HCT116 (cell line): Measurements from ENCODE around the gene ERBB4. TPM values are rescaled to one million over a fixed set of nuclear protein-coding genes. Genes with fewer than 3 reads are reported as not detected.

Source experiments
- ATAC-seq: fragments of 200-7000 bp; cut with Tn5 transposase; 2 replicates; pipeline ENCODE4 v1.9.1; 2020; ENCODE audit warnings: mild to moderate bottlenecking, moderate library complexity
- BruUV-seq: library from RNA; stranded (reverse); fragments of 400-500 nt; replicated peaks from 2 replicates; lab custom pipeline; 2021; lab: Mats Ljungman, UMichigan
- CTCF ChIA-PET: fragments of 300-600 bp; sonication (Branson Sonifier 250); formaldehyde crosslinking; loops from one replicate; lab custom pipeline; 2021; ENCODE audit warnings: antibody characterized with exemption; lab: Charles Lee
- POLR2A ChIA-PET: fragments of 300-600, 350-600 bp; sonication (Branson Sonifier 250); formaldehyde crosslinking; loops from one replicate; lab custom pipeline; 2021; ENCODE audit warnings: antibody characterized with exemption; lab: Charles Lee
- RAD21 ChIA-PET, 2 experiments: fragments of 300-600 bp; sonication (Branson Sonifier 250); formaldehyde crosslinking; loops; one replicate each; lab custom pipeline; 2023; ENCODE audit warnings: low total read pairs in 2 of 2; ENCODE audit not compliant: uncharacterized antibody in 2 of 2, unreplicated experiment in 2 of 2, low non-redundant PET in 1 of 2; lab: Charles Lee
- DNase-seq: peaks from one replicate; pipeline ENCODE4 v3.0.0-alpha.2; 2010; ENCODE audit warnings: low read depth, low spot score
- H2AFZ ChIP-seq: fragments of 200-600 bp; shearing (Covaris generic), sonication (generic); 2 replicates; pipeline ENCODE4 v1.6.1; 2017; ENCODE audit warnings: low read depth, mixed run types, mixed read lengths, antibody characterized with exemption, low read length; ENCODE audit not compliant: poor library complexity, severe bottlenecking
- H3K27ac ChIP-seq: 2 replicates; pipeline ENCODE4 v1.5.1; 2012; ENCODE audit warnings: low read depth, low read length
- H3K27me3 ChIP-seq: fragments of 200-600 bp; sonication (generic); 2 replicates; pipeline ENCODE4 v1.6.1; 2016; ENCODE audit warnings: mixed run types, low read length, mixed read lengths; ENCODE audit not compliant: insufficient read depth
- H3K36me3 ChIP-seq, 2 experiments: fragments of 200-500 bp in 1 of 2; fragments of 200-600 bp in 1 of 2; sonication (Bioruptor generic) in 1 of 2; sonication (generic) in 1 of 2; 2 replicates each; pipeline versions ENCODE4 v1.5.1 to v1.6.1; 2014 to 2016; ENCODE audit warnings: low read length in 2 of 2, inconsistent platforms in 1 of 2, mixed read lengths in 1 of 2, mixed run types in 1 of 2; ENCODE audit not compliant: insufficient read depth in 2 of 2, control insufficient read depth in 1 of 2
- H3K4me1 ChIP-seq, 2 experiments: fragments of 200-600 bp in 1 of 2; sonication (generic) in 1 of 2; 2 replicates each; pipeline versions ENCODE4 v1.5.1 to v1.6.1; 2012 to 2017; ENCODE audit warnings: low read length in 2 of 2, inconsistent platforms in 1 of 2, mild to moderate bottlenecking in 1 of 2, mixed read lengths in 1 of 2, mixed run types in 1 of 2, moderate library complexity in 1 of 2; ENCODE audit not compliant: insufficient read depth in 2 of 2, control insufficient read depth in 1 of 2
- H3K4me2 ChIP-seq: fragments of 200-600 bp; sonication (generic); 2 replicates; pipeline ENCODE4 v1.6.1; 2017; ENCODE audit warnings: mixed run types, low read length, mixed read lengths
- H3K4me3 ChIP-seq, 2 experiments: fragments of 200-600 bp in 1 of 2; sonication (generic) in 1 of 2; replicated peaks in 1 of 2; 2 replicates each; pipeline ENCODE4 v1.5.1; 2011 to 2016; ENCODE audit warnings: low read length in 2 of 2, control low read depth in 1 of 2, low read depth in 1 of 2, mild to moderate bottlenecking in 1 of 2, mixed read lengths in 1 of 2, mixed run types in 1 of 2
- H3K79me2 ChIP-seq: fragments of 200-600 bp; sonication (generic); 2 replicates; pipeline ENCODE4 v1.6.1; 2017; ENCODE audit warnings: mild to moderate bottlenecking, mixed run types, low read length, moderate library complexity, mixed read lengths; ENCODE audit not compliant: insufficient read depth
- H3K9ac ChIP-seq: fragments of 200-600 bp; sonication (generic); 2 replicates; pipeline ENCODE4 v1.6.1; 2016; ENCODE audit warnings: low read length, mixed read lengths
- H3K9me2 ChIP-seq: fragments of 200-600 bp; sonication (generic), shearing (Covaris generic); 2 replicates; pipeline ENCODE4 v1.6.1; 2017; ENCODE audit warnings: mixed run types, mild to moderate bottlenecking, moderate library complexity; ENCODE audit not compliant: insufficient read depth
- H3K9me3 ChIP-seq, 2 experiments: fragments of 200-500 bp in 1 of 2; fragments of 200-600 bp in 1 of 2; sonication (Bioruptor generic) in 1 of 2; sonication (generic) in 1 of 2; 2 replicates each; pipeline ENCODE4 v1.6.1; 2014 to 2017; ENCODE audit warnings: low read length in 2 of 2, mixed read lengths in 2 of 2, inconsistent platforms in 1 of 2, low read depth in 1 of 2, mild to moderate bottlenecking in 1 of 2, mixed run types in 1 of 2, moderate library complexity in 1 of 2; ENCODE audit not compliant: control insufficient read depth in 1 of 2, insufficient read depth in 1 of 2
- H4K20me1 ChIP-seq: fragments of 200-600 bp; sonication (generic), shearing (Covaris generic); 2 replicates; pipeline ENCODE4 v1.6.1; 2017; ENCODE audit warnings: mixed run types, mild to moderate bottlenecking, moderate library complexity; ENCODE audit not compliant: insufficient read depth
- CEBPB ChIP-seq: IDR thresholded peaks from 2 replicates; pipeline ENCODE4 v1.6.1; 2012; ENCODE audit warnings: low read depth
- JUND ChIP-seq: IDR thresholded peaks from 2 replicates; pipeline ENCODE4 v1.6.1; 2012
- MAX ChIP-seq: IDR thresholded peaks from 2 replicates; pipeline ENCODE4 v1.6.1; 2012
- POLR2A ChIP-seq: IDR thresholded peaks from 2 replicates; pipeline ENCODE4 v1.7.0; 2011; ENCODE audit warnings: borderline replicate concordance; ENCODE audit not compliant: insufficient read depth, insufficient read length; ENCODE audit errors: extremely low read depth
- POLR2AphosphoS5 ChIP-seq: IDR thresholded peaks from 2 replicates; pipeline ENCODE4 v1.6.1; 2011; ENCODE audit warnings: mild to moderate bottlenecking, low read depth, low read length, moderate library complexity
- SIN3A ChIP-seq: IDR thresholded peaks from 2 replicates; pipeline ENCODE4 v1.6.1; 2012; ENCODE audit warnings: low read depth
- SP1 ChIP-seq: IDR thresholded peaks from 2 replicates; pipeline ENCODE4 v1.6.1; 2012; ENCODE audit warnings: low read depth
- SRF ChIP-seq: IDR thresholded peaks from 2 replicates; pipeline ENCODE4 v1.6.1; 2012; ENCODE audit warnings: low read depth
- ZNF274 ChIP-seq: fragments of 200-500 bp; sonication (Bioruptor generic); IDR thresholded peaks from 2 replicates; pipeline ENCODE4 v1.6.1; 2014; ENCODE audit warnings: mild to moderate bottlenecking, low read depth, low read length, inconsistent platforms
- intact Hi-C: fragments of 100-400 bp; cut with micrococcal nuclease; formaldehyde crosslinking; loops from 2 replicates; pipeline ENCODE4 v1.10.0; 2022
- total RNA-seq: library from RNA; stranded (reverse); gene quantifications from one replicate; pipeline ENCODE4 v1.2.1, GENCODE V29; 2021; ENCODE audit not compliant: unreplicated experiment

Gene ERBB4
- total RNA-seq, 1 experiment from 2014 or later: 0.10 TPM

- ATAC-seq (no peak), DNase-seq (no peak)
- TF ChIP-seq JUND: no peak
- TF ChIP-seq CEBPB: no peak
- TF ChIP-seq ZNF274: no peak
- TF ChIP-seq MAX: no peak
- TF ChIP-seq SP1: no peak
- TF ChIP-seq POLR2A: no peak
- no peak for TF ChIP-seq SIN3A
- Histone ChIP-seq H3K9ac (no peak overlapping the region), H3K4me3 (no peak overlapping the region), H3K27ac (no peak overlapping the region), H3K9me2 (no peaks in the 10 kb centered on the region), H2AFZ (no peak overlapping the region), H3K4me1 (no peaks in the 10 kb centered on the region), H3K27me3 (no peaks in the 10 kb centered on the region), H3K9me3 (no peaks in the 10 kb centered on the region), H3K4me2 (no peak overlapping the region), H3K36me3 (no peaks in the 10 kb centered on the region), H3K79me2 (no peaks in the 10 kb centered on the region), H4K20me1 (no peaks in the 10 kb centered on the region)
- POLR2A ChIA-PET: no interaction called here
- CTCF ChIA-PET: no interaction called here
- BruUV-seq: no TSS peak
- intact Hi-C loops: no loop called here
- RAD21 ChIA-PET: no interaction called here
Observed at GRCh38 chr2:211901226-211901846, 637.3 kb downstream of the ERBB4 start.

GRCh38 chr2:211900518-211900917, 638.1 kb downstream of the ERBB4 start:
- no TSS peak for BruUV-seq
- no peak overlapping the region for H3K4me2 ChIP-seq
- no peak for TF ChIP-seq MAX
- TF ChIP-seq SP1: no peak
- TF ChIP-seq SRF: no peak
- TF ChIP-seq POLR2AphosphoS5: no peak
- TF ChIP-seq, all 23 proteins: peak for 0
- no peak overlapping the region for H3K9ac ChIP-seq
- no peaks in the 10 kb centered on the region for H3K4me1 ChIP-seq
- H3K4me3 ChIP-seq: no peak overlapping the region
- H4K20me1 ChIP-seq: no peaks in the 10 kb centered on the region
- no peaks in the 10 kb centered on the region for H3K36me3 ChIP-seq
- no peak overlapping the region for H3K27ac ChIP-seq
- intact Hi-C loops: no loop called here
- H3K9me3 ChIP-seq: no peaks in the 10 kb centered on the region
- no peaks in the 10 kb centered on the region for H3K9me2 ChIP-seq
- CTCF ChIA-PET: no interaction called here
- no peaks in the 10 kb centered on the region for H3K27me3 ChIP-seq
- RAD21 ChIA-PET: no interaction called here
- no peak for ATAC-seq
- no peak for DNase-seq
- POLR2A ChIA-PET: no interaction called here
- no peak overlapping the region for H2AFZ ChIP-seq
- H3K79me2 ChIP-seq: no peaks in the 10 kb centered on the region
